Measurements from ENCODE around the gene FREY1. TPM values are rescaled to one million over a fixed set of nuclear protein-coding genes. Genes with fewer than 3 reads are reported as not detected.

The FREY1 gene
- total RNA-seq, 8 experiments from 2014 or later: 0.60 to 5.1 (median 1.7) TPM; not detected in 1

DNA sequence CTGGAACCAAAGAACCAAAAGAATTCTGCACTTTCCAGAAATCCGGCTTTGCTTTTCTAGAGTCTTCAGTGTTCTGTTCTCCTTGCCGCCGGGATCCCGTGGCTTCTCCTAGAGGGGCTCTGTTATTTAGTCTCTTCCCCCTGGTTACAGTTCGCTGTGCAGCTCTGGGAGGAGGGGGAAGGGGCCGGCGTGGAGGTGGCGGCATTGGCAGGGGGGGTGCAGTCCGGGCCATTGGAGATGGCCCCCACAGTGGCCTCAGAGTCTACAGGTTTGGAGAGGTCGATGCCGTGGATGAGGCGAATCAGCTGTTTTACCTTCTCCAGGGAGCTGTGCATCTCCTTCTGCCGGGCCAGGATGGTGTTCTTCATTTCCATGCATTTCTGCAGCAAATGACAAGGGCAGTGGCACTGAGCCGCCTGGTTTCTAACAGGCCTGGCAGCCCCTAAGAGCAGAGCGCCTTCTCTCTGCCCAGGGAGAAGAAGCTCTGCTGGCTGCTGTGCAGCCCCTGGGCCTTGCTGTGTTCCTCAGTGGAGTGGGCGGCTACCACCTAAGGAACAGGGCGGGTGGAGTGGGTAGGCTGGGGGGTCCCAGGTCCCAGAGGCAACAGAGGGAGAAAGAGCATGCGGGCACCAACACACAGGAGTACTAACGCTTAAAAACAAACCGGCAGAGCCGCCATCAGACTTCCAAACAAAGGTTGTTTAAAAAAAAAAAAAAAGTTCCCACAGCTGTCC, 26.9 kb upstream of the FREY1 start:
- Histone ChIP-seq H3K4me3 (no peak overlapping the region), H3K27ac (no peak overlapping the region), H3K4me1 (replicated peaks in 1 of 2) (no peaks in the 10 kb centered on the region)
- WGBS, 10 experiments: 80 to 100% (median 100%) methylated on average over 1 to 4 of the region's 21 CpGs; no CpG with 5 or more reads in 3 of the 10 experiments
- ATAC-seq (replicated peaks in 6 of 8): peak in 2 of 8 experiments; percentile 6 to 23
- in situ Hi-C loops (cut with MboI; ENCODE audit: low pct_unique_long_range_greater_than_20kb in 2 of 9, low sequenced_read_pairs in 9 of 9, unreplicated experiment in 9 of 9): no loop called here

GRCh38 chr11:45933131-45933831, 26.2 kb upstream of the FREY1 start:
- H3K4me3 ChIP-seq: no peak overlapping the region
- 40 to 100% (median 90%) methylated on average over 1 to 15 of the region's 15 CpGs; no CpG with 5 or more reads in 2 of the 10 experiments for WGBS, 10 experiments
- no peak overlapping the region for H3K27ac ChIP-seq
- in situ Hi-C loops (cut with MboI; ENCODE audit: low pct_unique_long_range_greater_than_20kb in 2 of 9, low sequenced_read_pairs in 9 of 9, unreplicated experiment in 9 of 9): no loop called here
- no peak for ATAC-seq (replicated peaks in 6 of 8)
- no peaks in the 10 kb centered on the region for H3K4me1 ChIP-seq (replicated peaks in 1 of 2)

DNA sequence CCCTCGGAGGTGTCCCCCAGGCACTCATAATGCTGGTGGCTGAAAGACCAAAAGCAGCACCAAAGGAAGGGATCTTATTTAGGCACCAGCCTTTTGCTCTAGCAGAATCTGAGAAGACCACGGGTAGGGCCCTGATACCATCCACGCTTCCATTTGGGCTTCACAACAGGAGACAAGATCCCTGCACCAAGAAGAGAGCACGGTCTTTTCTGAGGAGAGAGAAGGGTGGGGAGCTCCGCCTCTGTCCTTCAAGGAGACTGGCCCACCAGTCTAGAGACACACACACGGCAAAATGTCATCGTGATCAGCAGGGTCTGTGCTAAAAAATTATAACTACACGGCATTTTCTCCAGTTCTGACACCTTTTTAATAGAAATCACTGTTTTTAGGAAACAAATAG, 25.1 kb upstream of the FREY1 start:
- Histone ChIP-seq H3K4me1 (replicated peaks in 1 of 2) (no peaks in the 10 kb centered on the region), H3K27ac (no peak overlapping the region), H3K4me3 (no peak overlapping the region)
- in situ Hi-C loops (cut with MboI; ENCODE audit: low pct_unique_long_range_greater_than_20kb in 2 of 9, low sequenced_read_pairs in 9 of 9, unreplicated experiment in 9 of 9): no loop called here
- WGBS, 10 experiments: 83 to 100% (median 93%) methylated on average over 1 to 8 of the region's 8 CpGs; no CpG with 5 or more reads in 1 of the 10 experiments
- no peak for ATAC-seq (replicated peaks in 6 of 8)

GRCh38 chr11:45931739-45932138, 24.7 kb upstream of the FREY1 start:
- H3K4me1 ChIP-seq (replicated peaks in 1 of 2): no peaks in the 10 kb centered on the region
- WGBS, 10 experiments: 78 to 100% (median 87%) methylated on average over 2 to 4 of the region's 10 CpGs; no CpG with 5 or more reads in 5 of the 10 experiments
- in situ Hi-C loops (cut with MboI; ENCODE audit: low pct_unique_long_range_greater_than_20kb in 2 of 9, low sequenced_read_pairs in 9 of 9, unreplicated experiment in 9 of 9): no loop called here

GRCh38 chr11:45930951-45931570, 24.0 kb upstream of the FREY1 start:
- WGBS, 10 experiments: 60 to 100% (median 82%) methylated on average over 1 to 5 of the region's 8 CpGs; no CpG with 5 or more reads in 3 of the 10 experiments
- Histone ChIP-seq H3K27ac (no peak overlapping the region), H3K4me1 (replicated peaks in 1 of 2) (peaks cover 0 to under 1% of the 10 kb centered on the region in 2 donors), H3K4me3 (no peak overlapping the region)
- ATAC-seq (replicated peaks in 6 of 8): peak in 1 of 8 experiments; percentile 38
- in situ Hi-C loops (cut with MboI; ENCODE audit: low pct_unique_long_range_greater_than_20kb in 2 of 9, low sequenced_read_pairs in 9 of 9, unreplicated experiment in 9 of 9): no loop called here

More at GRCh38 chr11:45931739-45932138, 24.7 kb upstream of the FREY1 start:
- Histone ChIP-seq H3K4me3 (no peak overlapping the region), H3K27ac (no peak overlapping the region)
- no peak for ATAC-seq (replicated peaks in 6 of 8)

DNA sequence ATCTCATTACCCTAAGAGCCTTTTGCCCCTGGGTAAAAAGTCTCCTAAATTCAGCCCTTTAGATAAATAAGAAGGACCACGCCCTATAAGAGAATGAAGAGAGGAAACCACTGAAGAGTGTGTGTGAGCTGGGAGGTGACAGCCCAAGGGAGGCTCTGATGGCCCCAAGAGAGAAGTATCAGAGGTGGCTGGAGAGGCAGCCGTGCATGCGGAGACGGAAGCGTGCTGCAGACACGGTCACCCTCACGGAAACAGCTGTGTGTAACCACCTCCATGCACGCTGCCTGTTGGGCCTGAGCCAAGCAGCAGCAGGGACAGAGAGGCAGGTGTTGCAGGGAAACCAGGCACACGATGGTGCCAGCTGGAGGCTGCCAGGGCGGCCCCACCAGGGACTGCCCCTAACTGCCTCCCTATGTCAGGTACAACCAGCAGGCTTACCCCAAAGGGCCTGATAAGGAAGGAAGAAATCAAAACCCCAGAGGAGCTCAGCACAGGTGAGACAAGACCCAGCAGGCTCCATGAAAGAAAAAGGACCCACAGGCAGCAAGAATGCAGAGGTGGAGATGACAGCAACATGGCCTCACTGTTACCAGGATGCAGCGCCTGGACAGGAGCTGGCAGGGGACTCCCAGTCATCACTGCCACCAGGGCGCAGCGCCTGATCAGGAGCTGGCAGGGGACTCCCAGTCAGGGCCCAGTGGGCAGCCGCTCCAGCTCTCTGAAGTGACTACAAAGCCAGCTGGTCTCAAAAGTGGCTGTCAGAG, 23.1 kb upstream of the FREY1 start:
- WGBS, 10 experiments: 75 to 100% (median 90%) methylated on average over 1 to 5 of the region's 14 CpGs; no CpG with 5 or more reads in 4 of the 10 experiments
- Histone ChIP-seq H3K4me3 (no peak overlapping the region), H3K27ac (no peak overlapping the region), H3K4me1 (replicated peaks in 1 of 2) (peaks cover 0 to 5% of the 10 kb centered on the region in 2 donors)
- peak in 3 of 8 experiments; percentile 45 to 59 (median 49) for ATAC-seq (replicated peaks in 6 of 8)
- in situ Hi-C loops (cut with MboI; ENCODE audit: low pct_unique_long_range_greater_than_20kb in 2 of 9, low sequenced_read_pairs in 9 of 9, unreplicated experiment in 9 of 9): no loop called here

GRCh38 chr11:45929486-45930030, 22.5 kb upstream of the FREY1 start:
- WGBS, 10 experiments: 20 to 83% (median 60%) methylated on average over 1 of the region's 10 CpGs; no CpG with 5 or more reads in 7 of the 10 experiments
- no peak overlapping the region for H3K27ac ChIP-seq
- H3K4me3 ChIP-seq: no peak overlapping the region
- H3K4me1 ChIP-seq (replicated peaks in 1 of 2): peaks cover 0 to 5% of the 10 kb centered on the region in 2 donors
- ATAC-seq (replicated peaks in 6 of 8): peak in 2 of 8 experiments; percentile 19 to 41
- in situ Hi-C loops (cut with MboI; ENCODE audit: low pct_unique_long_range_greater_than_20kb in 2 of 9, low sequenced_read_pairs in 9 of 9, unreplicated experiment in 9 of 9): no loop called here

- in situ Hi-C loops (cut with MboI; ENCODE audit: low pct_unique_long_range_greater_than_20kb in 2 of 9, low sequenced_read_pairs in 9 of 9, unreplicated experiment in 9 of 9): no loop called here
- Histone ChIP-seq H3K4me1 (replicated peaks in 1 of 2) (peaks cover 0 to 5% of the 10 kb centered on the region in 2 donors), H3K27ac (no peak overlapping the region), H3K4me3 (no peak overlapping the region)
- ATAC-seq (replicated peaks in 6 of 8): peak in 2 of 8 experiments; percentile 28 to 34
- 86 to 100% methylated on average over 1 to 5 of the region's 13 CpGs; no CpG with 5 or more reads in 8 of the 10 experiments for WGBS, 10 experiments
Observed at GRCh38 chr11:45928535-45929215, 21.6 kb upstream of the FREY1 start.

- WGBS, 10 experiments: 0 to 90% (median 51%) methylated on average over 1 to 10 of the region's 27 CpGs; no CpG with 5 or more reads in 6 of the 10 experiments
- Histone ChIP-seq H3K4me1 (replicated peaks in 1 of 2) (peaks cover 0 to 5% of the 10 kb centered on the region in 2 donors), H3K27ac (no peak overlapping the region), H3K4me3 (no peak overlapping the region)
- no peak for ATAC-seq (replicated peaks in 6 of 8)
- in situ Hi-C loops (cut with MboI; ENCODE audit: low pct_unique_long_range_greater_than_20kb in 2 of 9, low sequenced_read_pairs in 9 of 9, unreplicated experiment in 9 of 9): no loop called here
Observed at GRCh38 chr11:45927684-45928413, 20.8 kb upstream of the FREY1 start.

DNA sequence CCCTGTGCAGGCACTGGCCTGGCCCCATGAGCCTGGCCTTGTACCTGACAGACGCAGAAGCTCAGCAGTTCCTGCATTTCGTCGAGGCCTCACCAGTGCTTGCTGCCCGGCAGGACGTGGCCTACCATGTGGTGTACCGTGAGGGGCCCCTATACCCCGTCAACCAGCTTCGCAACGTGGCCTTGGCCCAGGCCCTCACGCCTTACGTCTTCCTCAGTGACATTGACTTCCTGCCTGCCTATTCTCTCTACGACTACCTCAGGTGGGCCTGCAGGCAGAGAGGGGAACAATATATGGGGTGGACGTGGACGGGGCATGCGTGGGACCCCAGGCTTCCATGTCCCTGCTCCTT, 20.2 kb upstream of the FREY1 start:
- H3K4me3 ChIP-seq: no peak overlapping the region
- WGBS, 10 experiments: 40 to 100% (median 83%) methylated on average over 1 to 13 of the region's 15 CpGs; no CpG with 5 or more reads in 5 of the 10 experiments
- no peak overlapping the region for H3K27ac ChIP-seq
- peaks cover 0 to 8% of the 10 kb centered on the region in 2 donors for H3K4me1 ChIP-seq (replicated peaks in 1 of 2)
- no peak for ATAC-seq (replicated peaks in 6 of 8)
- in situ Hi-C loops (cut with MboI; ENCODE audit: low pct_unique_long_range_greater_than_20kb in 2 of 9, low sequenced_read_pairs in 9 of 9, unreplicated experiment in 9 of 9): no loop called here

DNA sequence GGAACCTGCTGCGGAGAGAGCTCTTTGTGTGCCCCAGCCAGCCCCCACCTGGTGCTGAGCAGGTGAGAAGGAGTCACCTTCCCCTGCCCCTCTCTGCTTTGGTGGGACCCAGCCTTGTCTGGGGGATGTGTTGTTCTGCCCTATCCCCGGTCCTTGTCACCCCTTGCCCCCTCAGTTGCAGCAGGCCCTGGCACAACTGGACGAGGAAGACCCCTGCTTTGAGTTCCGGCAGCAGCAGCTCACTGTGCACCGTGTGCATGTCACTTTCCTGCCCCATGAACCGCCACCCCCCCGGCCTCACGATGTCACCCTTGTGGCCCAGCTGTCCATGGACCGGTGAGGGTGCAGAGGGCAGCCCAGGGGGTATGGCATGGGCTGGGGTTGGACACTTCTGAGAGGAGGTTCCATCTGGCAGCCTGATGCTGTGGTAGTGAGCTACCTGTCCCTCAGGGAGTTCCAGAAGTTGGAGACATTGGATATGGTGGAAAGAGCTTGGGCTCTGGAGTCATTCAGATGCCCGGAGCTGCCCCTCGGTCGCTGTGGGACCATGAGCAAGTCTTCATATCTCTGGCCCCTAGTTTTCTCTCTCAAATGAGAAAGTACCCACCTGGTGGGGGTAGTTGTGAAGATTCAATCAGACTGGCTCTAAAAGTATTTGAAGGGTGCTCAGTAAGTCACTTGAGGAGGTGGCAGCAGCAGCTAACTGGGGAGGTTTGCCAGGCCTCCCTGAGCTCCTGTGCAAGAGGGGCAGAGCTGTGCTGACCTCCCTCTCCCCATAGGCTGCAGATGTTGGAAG, 19.7 kb upstream of the FREY1 start:
- Histone ChIP-seq H3K4me1 (replicated peaks in 1 of 2) (peaks cover 0 to 13% of the 10 kb centered on the region in 2 donors), H3K27ac (no peak overlapping the region), H3K4me3 (no peak overlapping the region)
- WGBS, 10 experiments: 80 to 100% (median 85%) methylated on average over 1 to 3 of the region's 12 CpGs; no CpG with 5 or more reads in 6 of the 10 experiments
- no peak for ATAC-seq (replicated peaks in 6 of 8)
- in situ Hi-C loops (cut with MboI; ENCODE audit: low pct_unique_long_range_greater_than_20kb in 2 of 9, low sequenced_read_pairs in 9 of 9, unreplicated experiment in 9 of 9): no loop called here
